SH-SY5Y (cell line): Measurements from ENCODE around the gene SLC22A3.

Experiments used
- GATA2 ChIP-seq: IDR thresholded peaks from 2 replicates; pipeline ENCODE4 v1.6.1; 2011; ENCODE audit warnings: mild to moderate bottlenecking, low read depth, low read length
- GATA3 ChIP-seq: IDR thresholded peaks from 2 replicates; pipeline ENCODE4 v1.6.1; 2011; ENCODE audit warnings: low read depth, mild to moderate bottlenecking, low read length, moderate library complexity

GRCh38 chr6:160386869-160387530 lies 38.8 kb downstream of the SLC22A3 start:
- TF ChIP-seq GATA2 = no peak
- no peak for TF ChIP-seq GATA3
